ENCODE data around the gene NRCAM. TPM values are rescaled to one million over a fixed set of nuclear protein-coding genes. Genes with fewer than 3 reads are reported as not detected.

Gene NRCAM
- total RNA-seq, 4 donors from 2014 or later = 1.3 to 4.7 (median 2.2) TPM

- Histone ChIP-seq H3K4me1 (no peaks in the 10 kb centered on the region), H3K36me3 (no peaks in the 10 kb centered on the region), H3K27ac (no peak overlapping the region), H3K27me3 (no peaks in the 10 kb centered on the region), H3K4me3 (no peak overlapping the region), H3K9me3 (no peaks in the 10 kb centered on the region)
- WGBS, 2 donors (ENCODE audit: low coverage in 1 of 2) = 80 to 100% methylated on average over 1 of the region's 1 CpG
- TF ChIP-seq POLR2AphosphoS5 (IDR thresholded peaks at IDR 0.05) = no peak
- TF ChIP-seq CTCF (IDR thresholded peaks at IDR 0.05) = no peak
- TF ChIP-seq POLR2A (IDR thresholded peaks at IDR 0.05) = no peak
- TF ChIP-seq EP300 (IDR thresholded peaks at IDR 0.05) = no peak
- ATAC-seq = no peak
Observed at GRCh38 chr7:108321359-108321758, 134.9 kb downstream of the NRCAM start.

- Histone ChIP-seq H3K4me1 (no peaks in the 10 kb centered on the region), H3K27me3 (no peaks in the 10 kb centered on the region), H3K9me3 (no peaks in the 10 kb centered on the region), H3K36me3 (no peaks in the 10 kb centered on the region), H3K4me3 (no peak overlapping the region), H3K27ac (no peak overlapping the region)
- no peak for ATAC-seq
- WGBS, 2 donors (ENCODE audit: low coverage in 1 of 2) = 100% methylated on average over 1 of the region's 1 CpG
- TF ChIP-seq POLR2AphosphoS5 (IDR thresholded peaks at IDR 0.05) (no peak), EP300 (IDR thresholded peaks at IDR 0.05) (no peak), POLR2A (IDR thresholded peaks at IDR 0.05) (no peak), CTCF (IDR thresholded peaks at IDR 0.05) (no peak)
Observed at GRCh38 chr7:108316708-108317107, 139.5 kb downstream of the NRCAM start.

GRCh38 chr7:108314551-108314950 lies 141.7 kb downstream of the NRCAM start:
- no peak for TF ChIP-seq CTCF (IDR thresholded peaks at IDR 0.05)
- Histone ChIP-seq H3K4me1 (peaks cover 0 to 5% (median 0%) of the 10 kb centered on the region in 3 donors), H3K27ac (no peak overlapping the region), H3K9me3 (no peaks in the 10 kb centered on the region), H3K4me3 (no peak overlapping the region), H3K27me3 (no peaks in the 10 kb centered on the region), H3K36me3 (no peaks in the 10 kb centered on the region)
- ATAC-seq = no peak

DNA sequence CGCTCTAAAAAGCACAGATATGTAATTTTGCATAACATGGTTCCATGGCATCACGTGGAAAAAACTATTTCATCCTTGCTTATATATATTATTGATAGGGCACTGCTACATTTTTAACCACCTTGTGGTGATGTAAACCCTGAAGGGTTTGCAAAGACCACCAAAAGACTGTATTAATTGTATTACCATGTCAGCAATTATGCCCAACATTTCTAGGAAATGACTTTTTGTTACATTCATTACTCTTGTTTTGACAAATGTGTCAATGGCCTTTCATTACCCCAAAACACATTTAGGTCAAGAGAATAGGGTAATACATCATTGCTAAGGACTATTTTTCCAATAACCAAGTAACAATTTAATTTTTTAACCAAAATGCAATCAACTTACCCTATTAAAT lies 142.2 kb downstream of the NRCAM start:
- H3K4me3 ChIP-seq = no peak overlapping the region
- H3K27ac ChIP-seq = no peak overlapping the region
- no peak for ATAC-seq
- H3K27me3 ChIP-seq = no peaks in the 10 kb centered on the region
- WGBS, 2 donors (ENCODE audit: low coverage in 1 of 2) = 72 to 82% methylated on average over 2 of the region's 2 CpGs
- H3K4me1 ChIP-seq = peaks cover 0 to 5% (median 0%) of the 10 kb centered on the region in 3 donors
- no peaks in the 10 kb centered on the region for H3K36me3 ChIP-seq
- no peak for TF ChIP-seq POLR2AphosphoS5 (IDR thresholded peaks at IDR 0.05)
- TF ChIP-seq POLR2A (IDR thresholded peaks at IDR 0.05) = no peak
- TF ChIP-seq CTCF (IDR thresholded peaks at IDR 0.05) = no peak
- no peaks in the 10 kb centered on the region for H3K9me3 ChIP-seq

- no peak overlapping the region for H3K27ac ChIP-seq
- H3K27me3 ChIP-seq = no peaks in the 10 kb centered on the region
- WGBS, 2 donors (ENCODE audit: low coverage in 1 of 2) = 17 to 34% methylated on average over 3 of the region's 3 CpGs
- H3K9me3 ChIP-seq = no peaks in the 10 kb centered on the region
- no peak for ATAC-seq
- TF ChIP-seq POLR2AphosphoS5 (IDR thresholded peaks at IDR 0.05) (no peak), POLR2A (IDR thresholded peaks at IDR 0.05) (no peak), EP300 (IDR thresholded peaks at IDR 0.05) (no peak), CTCF (IDR thresholded peaks at IDR 0.05) (no peak)
- H3K4me1 ChIP-seq = peaks cover 0 to 5% (median 0%) of the 10 kb centered on the region in 3 donors
- no peaks in the 10 kb centered on the region for H3K36me3 ChIP-seq
- H3K4me3 ChIP-seq = no peak overlapping the region
Observed at GRCh38 chr7:108313086-108313485, 143.2 kb downstream of the NRCAM start.

All from gastroesophageal sphincter (tissue), 4 donors.